Measurements from ENCODE around the gene PPP1R16B.

GRCh38 chr20:38888059-38888831 lies 82.7 kb downstream of the PPP1R16B start:
- TF ChIP-seq RAD21 (conservative IDR thresholded peaks at IDR 0.05): no peak
- no peak for TF ChIP-seq CTCF (IDR thresholded peaks at IDR 0.05; ENCODE audit: poor library complexity, severe bottlenecking)
- no peak for TF ChIP-seq EP300 (conservative IDR thresholded peaks at IDR 0.05; ENCODE audit: poor library complexity, severe bottlenecking)
- TF ChIP-seq EZH2 (IDR thresholded peaks at IDR 0.05; ENCODE audit: borderline replicate concordance, insufficient read depth, low read length, poor library complexity, severe bottlenecking): no peak
- no peak for TF ChIP-seq POLR2AphosphoS5 (IDR thresholded peaks at IDR 0.05)
- TF ChIP-seq SMC3 (conservative IDR thresholded peaks at IDR 0.05; ENCODE audit: poor library complexity): no peak
